Measurements from ENCODE around the gene PTAR1. TPM values are rescaled to one million over a fixed set of nuclear protein-coding genes. Genes with fewer than 3 reads are reported as not detected.

The PTAR1 gene
- total and polyA plus RNA-seq, 8 donors = 6.2 to 32.5 (median 21.7) TPM

DNA sequence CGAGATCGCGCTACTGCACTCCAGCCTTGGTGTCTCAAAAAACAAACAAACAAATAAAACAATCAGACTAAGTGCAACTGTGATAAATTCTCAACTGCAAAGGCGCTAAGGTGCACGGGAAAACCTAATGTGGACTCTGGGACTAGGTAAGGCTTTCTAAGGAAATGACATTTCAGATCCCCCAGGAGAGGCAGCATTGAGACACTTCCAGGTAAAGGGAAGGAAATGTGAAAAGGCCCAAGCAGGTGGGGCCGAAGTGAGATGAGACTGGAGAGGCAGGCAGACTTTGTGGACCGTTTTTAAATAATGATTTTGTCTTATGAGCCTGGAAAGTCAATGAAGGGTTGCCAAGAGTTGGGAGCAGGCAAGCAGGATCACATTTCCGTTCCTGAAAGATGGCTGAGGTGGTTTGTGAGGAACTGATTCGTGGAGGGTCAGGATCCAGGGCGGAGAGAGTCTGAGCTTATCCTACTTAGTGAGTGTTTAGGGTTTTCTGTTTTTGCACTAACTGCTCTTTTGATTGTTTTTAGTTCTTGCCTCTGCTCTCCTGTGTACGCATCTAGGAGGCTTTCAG, 85.6 kb downstream of the PTAR1 start:
- Histone ChIP-seq H3K4me3 (no peak overlapping the region), H3K27me3 (no peaks in the 10 kb centered on the region), H3K9me3 (no peaks in the 10 kb centered on the region), H3K36me3 (no peaks in the 10 kb centered on the region), H3K4me1 (no peaks in the 10 kb centered on the region), H3K27ac (no peak overlapping the region)
- intact Hi-C loops (cut with DNase I) = no loop called here
- WGBS, 2 donors = 85 to 86% methylated on average over 11 of the region's 11 CpGs
- FAIRE-seq (no peak), ATAC-seq (no peak), DNase-seq (no peak)
- TF ChIP-seq, protein P1, sequence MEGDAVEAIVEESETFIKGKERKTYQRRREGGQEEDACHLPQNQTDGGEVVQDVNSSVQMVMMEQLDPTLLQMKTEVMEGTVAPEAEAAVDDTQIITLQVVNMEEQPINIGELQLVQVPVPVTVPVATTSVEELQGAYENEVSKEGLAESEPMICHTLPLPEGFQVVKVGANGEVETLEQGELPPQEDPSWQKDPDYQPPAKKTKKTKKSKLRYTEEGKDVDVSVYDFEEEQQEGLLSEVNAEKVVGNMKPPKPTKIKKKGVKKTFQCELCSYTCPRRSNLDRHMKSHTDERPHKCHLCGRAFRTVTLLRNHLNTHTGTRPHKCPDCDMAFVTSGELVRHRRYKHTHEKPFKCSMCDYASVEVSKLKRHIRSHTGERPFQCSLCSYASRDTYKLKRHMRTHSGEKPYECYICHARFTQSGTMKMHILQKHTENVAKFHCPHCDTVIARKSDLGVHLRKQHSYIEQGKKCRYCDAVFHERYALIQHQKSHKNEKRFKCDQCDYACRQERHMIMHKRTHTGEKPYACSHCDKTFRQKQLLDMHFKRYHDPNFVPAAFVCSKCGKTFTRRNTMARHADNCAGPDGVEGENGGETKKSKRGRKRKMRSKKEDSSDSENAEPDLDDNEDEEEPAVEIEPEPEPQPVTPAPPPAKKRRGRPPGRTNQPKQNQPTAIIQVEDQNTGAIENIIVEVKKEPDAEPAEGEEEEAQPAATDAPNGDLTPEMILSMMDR (IDR thresholded peaks at IDR 0.05) = no peak

DNA sequence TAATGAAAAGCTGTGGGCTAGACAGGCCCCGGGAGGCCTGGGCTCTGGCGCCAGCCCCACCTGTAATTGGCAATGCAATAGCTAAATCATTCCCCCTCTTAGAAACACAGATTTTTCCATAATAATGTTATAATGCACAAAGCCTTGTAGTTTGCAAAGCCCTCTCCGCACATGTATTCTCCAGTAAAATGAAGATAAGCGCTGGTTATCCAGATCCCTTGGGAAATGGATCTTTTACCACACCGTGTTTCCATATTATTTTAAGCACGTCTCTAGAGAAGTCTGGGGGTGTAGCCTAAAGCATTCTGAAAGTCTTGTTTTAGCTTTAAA, 86.5 kb downstream of the PTAR1 start:
- 44 to 54% methylated on average over 6 of the region's 6 CpGs for WGBS, 2 donors
- Histone ChIP-seq H3K27ac (peak overlapping the region; percentile 36 to 74 (median 55)), H3K9me3 (no peaks in the 10 kb centered on the region), H3K27me3 (no peaks in the 10 kb centered on the region), H3K36me3 (no peaks in the 10 kb centered on the region), H3K4me1 (no peaks in the 10 kb centered on the region), H3K4me3 (peak overlapping the region in 3 of 4 donors; percentile 73 to 82 (median 80))
- ATAC-seq (no peak), DNase-seq (no peak), FAIRE-seq (no peak)
- intact Hi-C loops (cut with DNase I) = no loop called here
- TF ChIP-seq, protein P1 (IDR thresholded peaks at IDR 0.05) = no peak

GRCh38 chr9:69672596-69673310, 87.1 kb downstream of the PTAR1 start:
- no peak for FAIRE-seq

DNA sequence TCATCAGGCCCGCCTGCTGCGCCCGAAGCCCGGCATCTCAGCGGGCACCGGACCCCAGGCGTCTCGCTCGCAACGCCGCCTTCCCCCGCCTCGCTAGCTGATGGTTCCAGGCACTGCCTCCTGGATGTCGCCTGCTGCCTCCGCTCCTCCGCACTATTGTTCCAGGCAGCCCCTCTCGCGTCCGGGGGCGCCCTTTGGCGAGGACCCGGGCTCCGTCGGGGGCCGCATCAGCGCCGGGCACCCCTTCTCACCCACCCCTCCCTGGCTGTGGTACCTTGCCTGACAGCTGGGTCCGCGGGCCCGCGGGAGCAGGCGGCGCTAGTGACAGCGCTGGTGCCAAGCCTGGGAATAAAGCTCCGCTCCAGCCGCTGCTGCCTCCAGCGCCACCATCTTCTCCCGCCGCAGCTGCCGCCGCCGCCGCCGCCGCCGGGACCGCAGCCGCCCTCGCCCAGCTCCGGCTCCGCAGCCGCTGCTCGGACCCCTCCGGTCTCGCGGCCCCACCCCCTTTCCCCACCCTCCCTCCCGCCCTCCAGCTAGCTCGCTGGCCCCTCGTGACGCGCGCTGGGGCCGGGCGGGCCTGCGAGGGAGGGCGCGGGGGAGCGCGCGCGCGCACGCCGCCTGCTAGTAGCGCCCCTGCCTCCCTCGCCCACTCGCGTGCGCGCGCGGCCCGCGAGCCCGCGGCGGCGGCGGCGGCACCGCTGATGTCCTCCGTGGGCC, 87.8 kb downstream of the PTAR1 start, which contains the start of gene APBA1:
Gene APBA1, minus strand, starts transcription at position 493 of the 717 bp plus-strand sequence.
- TF ChIP-seq, protein P1 (IDR thresholded peaks at IDR 0.05) = no peak
- Histone ChIP-seq H3K9me3 (no peaks in the 10 kb centered on the region), H3K36me3 (no peaks in the 10 kb centered on the region), H3K27me3 (no peaks in the 10 kb centered on the region), H3K27ac (peak within 1 kb of the TSS; percentile 36 to 74 (median 55)), H3K4me3 (peak within 1 kb of the TSS; percentile 73 to 93 (median 81)), H3K4me1 (no peaks in the 10 kb centered on the region)
- DNase-seq = peak; percentile 47 to 85 (median 70)
- intact Hi-C loops (cut with DNase I) = no loop called here
- ATAC-seq = peak; percentile 69 to 80 (median 72)
- no peak for FAIRE-seq
- WGBS, 2 donors = 0 to 1% methylated on average over 70 to 92 of the region's 92 CpGs

More at GRCh38 chr9:69672596-69673310, 87.1 kb downstream of the PTAR1 start:
- DNase-seq = peak; percentile 74 to 94 (median 84)
- 0 to 1% methylated on average over 47 to 60 of the region's 60 CpGs for WGBS, 2 donors
- no peaks in the 10 kb centered on the region for H3K9me3 ChIP-seq
- TF ChIP-seq, protein P1 (IDR thresholded peaks at IDR 0.05) = peak; percentile 62 to 90 (median 82)
- intact Hi-C loops (cut with DNase I) = no loop called here
- peak; percentile 86 to 95 (median 91) for ATAC-seq
- peak overlapping the region; percentile 36 to 74 (median 55) for H3K27ac ChIP-seq
- no peaks in the 10 kb centered on the region for H3K4me1 ChIP-seq
- no peaks in the 10 kb centered on the region for H3K36me3 ChIP-seq
- H3K27me3 ChIP-seq = no peaks in the 10 kb centered on the region
- peak overlapping the region; percentile 73 to 93 (median 81) for H3K4me3 ChIP-seq
